ENCODE results near the gene IGSF21.

DNA sequence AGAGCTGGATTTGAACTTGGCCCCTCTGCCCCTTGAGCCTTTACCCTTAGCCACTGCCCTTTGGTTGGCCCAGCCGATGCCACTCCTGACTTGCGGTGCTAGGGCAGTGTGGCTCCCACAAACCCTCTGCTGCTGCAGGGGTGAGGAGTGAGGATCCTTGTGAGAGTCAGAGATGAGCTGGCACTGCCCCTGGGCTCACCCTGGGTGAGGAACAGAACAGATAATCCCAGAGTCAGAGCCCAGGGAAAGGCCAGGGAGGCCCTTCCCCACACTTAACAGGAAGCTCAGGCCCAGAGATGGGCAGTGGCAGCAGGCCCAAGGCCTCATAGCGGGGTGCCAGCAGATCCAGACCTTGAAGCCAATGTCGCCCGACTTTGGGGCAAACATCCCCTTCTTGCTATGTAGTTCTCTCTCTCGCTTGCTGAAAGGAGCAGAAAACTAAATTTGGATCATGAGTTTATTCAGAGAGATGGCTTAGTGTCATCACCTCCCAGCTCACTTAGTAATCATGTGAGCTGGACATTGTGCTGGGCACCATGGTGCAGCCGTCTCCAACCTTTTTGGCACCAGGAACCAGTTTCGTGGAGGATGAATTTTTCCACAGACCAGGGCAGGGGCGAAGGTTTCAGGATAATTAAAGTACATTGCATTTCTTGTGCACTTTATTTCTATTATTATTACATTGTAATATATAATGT is 81.4 kb downstream of the IGSF21 start:
- no peak for TF ChIP-seq CREB1 (IDR thresholded peaks at IDR 0.05; ENCODE audit: low read depth)
- no peak for TF ChIP-seq TAF1 (IDR thresholded peaks at IDR 0.05; ENCODE audit: low read depth)
- TF ChIP-seq, protein P1, sequence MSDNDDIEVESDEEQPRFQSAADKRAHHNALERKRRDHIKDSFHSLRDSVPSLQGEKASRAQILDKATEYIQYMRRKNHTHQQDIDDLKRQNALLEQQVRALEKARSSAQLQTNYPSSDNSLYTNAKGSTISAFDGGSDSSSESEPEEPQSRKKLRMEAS (IDR thresholded peaks at IDR 0.05): no peak
- TF ChIP-seq YY1 (IDR thresholded peaks at IDR 0.05; ENCODE audit: low read depth): no peak
- no peak for TF ChIP-seq CEBPB (IDR thresholded peaks at IDR 0.05)
- TF ChIP-seq TCF12 (IDR thresholded peaks at IDR 0.05; ENCODE audit: low read depth): no peak
- TF ChIP-seq TEAD4 (IDR thresholded peaks at IDR 0.05): no peak

All from Ishikawa (cell line).